Measurements from ENCODE around the gene UGT1A4. TPM values are rescaled to one million over a fixed set of nuclear protein-coding genes. Genes with fewer than 3 reads are reported as not detected.

UGT1A4 gene
- total RNA-seq, 1 donor from 2014 or later: not detected

DNA sequence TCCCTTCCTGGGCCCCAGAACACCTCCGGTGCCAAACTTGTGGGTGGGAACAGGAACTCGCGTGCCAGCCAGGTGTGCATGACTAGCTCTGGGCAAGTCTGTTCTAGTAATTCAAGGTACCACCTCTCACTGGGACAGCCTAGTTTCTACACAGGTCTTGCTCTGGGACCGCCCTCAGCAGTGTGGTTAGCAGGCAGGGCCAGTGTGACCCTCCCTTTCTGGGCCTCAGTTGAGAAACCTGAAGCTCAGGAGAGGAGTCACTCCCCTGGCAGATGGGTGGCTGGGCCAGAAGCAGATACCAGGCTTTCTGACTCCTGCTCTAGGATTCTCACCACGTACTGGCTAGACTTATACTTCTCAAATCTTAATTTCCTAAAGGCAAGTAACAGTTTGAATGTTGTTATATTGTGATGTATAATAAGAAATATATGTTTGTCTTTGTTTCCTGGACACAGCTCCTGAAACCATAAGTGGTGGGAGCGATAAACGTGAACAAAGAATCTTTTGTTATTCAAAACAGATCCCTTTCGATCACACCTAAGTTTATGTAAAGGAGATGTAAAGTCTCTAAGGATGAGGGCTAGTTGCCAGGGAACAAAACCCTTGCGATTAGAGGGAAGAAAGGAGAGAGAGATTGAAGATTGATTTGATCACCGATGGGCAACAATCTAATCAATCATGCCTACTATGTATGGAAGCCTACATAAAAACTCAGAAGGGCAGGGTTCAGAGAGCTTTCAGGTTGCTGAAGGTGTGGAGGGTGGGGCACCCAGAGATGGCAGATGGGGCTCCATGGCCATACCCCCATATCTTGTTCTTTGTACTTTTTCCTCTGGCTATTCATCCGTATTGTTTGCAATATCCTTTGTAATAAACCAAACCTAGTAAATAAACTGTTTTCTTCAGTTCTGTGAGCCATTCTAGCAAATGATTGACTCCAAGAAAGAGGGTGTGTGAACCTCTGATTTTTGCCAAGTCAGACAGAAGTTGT lies 26.8 kb upstream of the UGT1A4 start:
- no peak for DNase-seq (ENCODE audit: low spot score in 2 of 2)
- TF ChIP-seq, protein P1, sequence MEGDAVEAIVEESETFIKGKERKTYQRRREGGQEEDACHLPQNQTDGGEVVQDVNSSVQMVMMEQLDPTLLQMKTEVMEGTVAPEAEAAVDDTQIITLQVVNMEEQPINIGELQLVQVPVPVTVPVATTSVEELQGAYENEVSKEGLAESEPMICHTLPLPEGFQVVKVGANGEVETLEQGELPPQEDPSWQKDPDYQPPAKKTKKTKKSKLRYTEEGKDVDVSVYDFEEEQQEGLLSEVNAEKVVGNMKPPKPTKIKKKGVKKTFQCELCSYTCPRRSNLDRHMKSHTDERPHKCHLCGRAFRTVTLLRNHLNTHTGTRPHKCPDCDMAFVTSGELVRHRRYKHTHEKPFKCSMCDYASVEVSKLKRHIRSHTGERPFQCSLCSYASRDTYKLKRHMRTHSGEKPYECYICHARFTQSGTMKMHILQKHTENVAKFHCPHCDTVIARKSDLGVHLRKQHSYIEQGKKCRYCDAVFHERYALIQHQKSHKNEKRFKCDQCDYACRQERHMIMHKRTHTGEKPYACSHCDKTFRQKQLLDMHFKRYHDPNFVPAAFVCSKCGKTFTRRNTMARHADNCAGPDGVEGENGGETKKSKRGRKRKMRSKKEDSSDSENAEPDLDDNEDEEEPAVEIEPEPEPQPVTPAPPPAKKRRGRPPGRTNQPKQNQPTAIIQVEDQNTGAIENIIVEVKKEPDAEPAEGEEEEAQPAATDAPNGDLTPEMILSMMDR (IDR thresholded peaks at IDR 0.05): no peak

DNA sequence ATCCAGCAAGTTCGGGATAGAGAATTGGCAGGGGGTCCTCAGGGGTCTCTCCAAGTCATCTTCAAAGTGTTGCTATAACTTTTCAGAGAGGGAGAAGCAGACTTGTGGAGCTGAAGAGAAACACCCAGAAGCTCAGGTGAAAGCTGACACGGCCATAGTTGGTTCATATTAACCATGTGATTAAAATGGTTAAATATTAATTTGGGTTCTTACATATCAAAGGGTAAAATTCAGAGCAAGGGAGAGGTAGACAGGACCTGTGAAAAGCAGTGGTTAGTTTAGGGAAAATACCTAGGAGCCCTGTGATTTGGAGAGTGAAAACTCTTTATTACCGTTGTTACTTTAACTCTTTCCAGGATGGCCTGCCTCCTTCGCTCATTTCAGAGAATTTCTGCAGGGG lies 25.9 kb upstream of the UGT1A4 start, which contains the start of gene UGT1A6:
UGT1A6 (plus strand) TSS at position 243 of the 400 bp plus-strand sequence; CDS start at position 358, 115 bp downstream.
- Histone ChIP-seq H3K9me3 (no peaks in the 10 kb centered on the region), H3K4me1 (no peaks in the 10 kb centered on the region), H3K27me3 (no peaks in the 10 kb centered on the region), H3K36me3 (no peaks in the 10 kb centered on the region), H3K27ac (no peak within 1 kb of the TSS), H3K4me3 (no peak within 1 kb of the TSS)
- TF ChIP-seq, protein P1 (IDR thresholded peaks at IDR 0.05): no peak
- intact Hi-C loops (cut with DNase I): no loop called here
- DNase-seq (ENCODE audit: low spot score in 2 of 2): no peak

More for the DNA sequence above, 26.8 kb upstream of the UGT1A4 start:
- no peaks in the 10 kb centered on the region for H3K36me3 ChIP-seq
- no peaks in the 10 kb centered on the region for H3K4me1 ChIP-seq
- intact Hi-C loops (cut with DNase I): no loop called here
- no peak overlapping the region for H3K4me3 ChIP-seq
- no peaks in the 10 kb centered on the region for H3K27me3 ChIP-seq
- no peaks in the 10 kb centered on the region for H3K9me3 ChIP-seq
- H3K27ac ChIP-seq: no peak overlapping the region

DNA sequence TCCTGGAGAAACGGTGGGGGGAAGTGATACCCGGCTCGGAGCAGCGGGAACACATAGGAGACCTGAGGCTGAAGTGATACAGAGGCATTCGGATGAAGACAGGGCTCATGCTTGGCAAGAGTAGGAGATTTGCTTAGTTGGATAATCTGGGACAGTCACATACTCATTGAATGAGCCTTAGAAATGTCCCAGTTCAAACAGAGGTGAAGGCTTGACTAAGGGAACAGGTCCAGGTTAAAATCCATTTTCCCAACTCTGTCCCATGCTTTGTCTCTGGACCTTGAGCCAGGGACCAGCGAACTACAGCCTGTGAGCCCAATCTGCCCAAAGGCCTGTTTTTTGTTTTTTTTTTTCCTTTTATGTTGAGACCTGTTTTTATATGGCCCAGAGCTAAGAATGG lies 24.6 kb upstream of the UGT1A4 start:
- H3K36me3 ChIP-seq: no peaks in the 10 kb centered on the region
- TF ChIP-seq, protein P1 (IDR thresholded peaks at IDR 0.05): no peak
- no peak overlapping the region for H3K4me3 ChIP-seq
- intact Hi-C loops (cut with DNase I): no loop called here
- H3K9me3 ChIP-seq: no peaks in the 10 kb centered on the region
- no peaks in the 10 kb centered on the region for H3K4me1 ChIP-seq
- no peaks in the 10 kb centered on the region for H3K27me3 ChIP-seq
- no peak overlapping the region for H3K27ac ChIP-seq
- DNase-seq (ENCODE audit: low spot score in 2 of 2): no peak

DNA sequence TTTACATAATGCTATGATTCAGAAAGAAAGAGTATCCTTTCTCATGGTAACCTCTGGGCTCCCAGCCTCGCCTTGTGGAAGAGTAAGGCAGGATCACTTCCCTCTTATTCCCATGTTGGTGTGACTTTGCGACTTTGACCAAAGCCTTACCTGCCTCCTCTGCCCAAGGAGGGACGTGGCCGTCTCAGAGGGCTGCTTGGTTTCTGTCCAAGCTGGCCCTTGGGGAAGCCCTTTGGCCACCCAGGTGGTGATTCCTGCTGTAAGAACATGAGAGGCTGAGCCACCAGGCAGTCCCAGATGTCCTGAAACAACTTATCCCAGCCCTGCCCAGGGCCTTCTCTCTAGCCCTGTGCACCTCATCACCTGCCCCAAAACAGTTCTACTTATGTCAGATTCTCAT lies 19.8 kb upstream of the UGT1A4 start:
- no peaks in the 10 kb centered on the region for H3K27me3 ChIP-seq
- intact Hi-C loops (cut with DNase I): no loop called here

DNA sequence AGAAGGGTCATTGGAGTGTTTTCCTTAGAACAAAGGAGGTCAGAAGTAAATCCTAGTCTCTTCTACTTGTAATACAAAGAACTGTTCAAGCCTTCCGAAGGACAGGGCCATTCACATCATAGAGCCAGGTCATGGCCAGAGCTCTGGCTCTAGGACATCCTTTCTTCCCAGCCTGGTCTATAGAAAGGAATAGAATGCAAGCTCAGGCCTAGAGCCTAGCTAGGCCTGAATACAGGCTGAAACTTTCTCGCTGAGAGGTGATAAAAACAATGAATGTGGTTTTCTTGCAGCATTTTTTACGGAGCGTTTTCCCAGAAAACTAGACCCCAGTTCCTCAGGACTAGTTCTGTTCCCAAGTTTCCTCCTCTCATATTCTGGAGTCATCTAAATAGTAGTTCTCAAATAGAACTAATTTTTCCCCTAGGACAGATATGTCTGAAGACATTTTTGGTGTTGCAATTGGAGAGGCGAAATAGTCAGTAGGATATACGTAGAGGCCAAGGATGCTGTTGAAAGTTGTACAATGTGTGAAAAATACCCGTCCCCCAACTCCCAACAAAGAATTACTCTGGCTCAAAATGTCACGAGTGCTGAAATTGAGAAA lies 19.0 kb upstream of the UGT1A4 start:
- H3K4me3 ChIP-seq: no peak overlapping the region
- DNase-seq (ENCODE audit: low spot score in 2 of 2): no peak
- H3K36me3 ChIP-seq: no peaks in the 10 kb centered on the region
- intact Hi-C loops (cut with DNase I): no loop called here
- TF ChIP-seq, protein P1 (IDR thresholded peaks at IDR 0.05): no peak
- H3K9me3 ChIP-seq: no peaks in the 10 kb centered on the region
- peaks cover 0 to 3% of the 10 kb centered on the region in 2 donors for H3K4me1 ChIP-seq
- no peaks in the 10 kb centered on the region for H3K27me3 ChIP-seq
- no peak overlapping the region for H3K27ac ChIP-seq

More for the DNA sequence above, 19.8 kb upstream of the UGT1A4 start:
- no peaks in the 10 kb centered on the region for H3K36me3 ChIP-seq
- peaks cover 0 to 3% of the 10 kb centered on the region in 2 donors for H3K4me1 ChIP-seq
- TF ChIP-seq, protein P1 (IDR thresholded peaks at IDR 0.05): no peak
- H3K4me3 ChIP-seq: no peak overlapping the region
- no peaks in the 10 kb centered on the region for H3K9me3 ChIP-seq
- no peak for DNase-seq (ENCODE audit: low spot score in 2 of 2)
- H3K27ac ChIP-seq: no peak overlapping the region
